KG1 (cell line): Measurements from ENCODE around the gene FRYL.
"Not testable (repeated sequence)": the region's sequence is repeated elsewhere in the genome, so short reads cannot be mapped to it uniquely, and the experiment has no call there.

Source experiments
- DNase-seq: peaks from one replicate; lab custom pipeline; 2025; lab: John Stamatoyannopoulos, UW

Gene FRYL

GRCh38 chr4:48745223-48745622, 34.9 kb downstream of the FRYL start:
- not testable (repeated sequence) for DNase-seq

GRCh38 chr4:48742412-48742811, 37.7 kb downstream of the FRYL start:
- DNase-seq: no peak

- no peak for DNase-seq
Observed at GRCh38 chr4:48739560-48740019, 40.5 kb downstream of the FRYL start.

- no peak for DNase-seq
Observed at GRCh38 chr4:48738856-48739255, 41.2 kb downstream of the FRYL start.

DNA sequence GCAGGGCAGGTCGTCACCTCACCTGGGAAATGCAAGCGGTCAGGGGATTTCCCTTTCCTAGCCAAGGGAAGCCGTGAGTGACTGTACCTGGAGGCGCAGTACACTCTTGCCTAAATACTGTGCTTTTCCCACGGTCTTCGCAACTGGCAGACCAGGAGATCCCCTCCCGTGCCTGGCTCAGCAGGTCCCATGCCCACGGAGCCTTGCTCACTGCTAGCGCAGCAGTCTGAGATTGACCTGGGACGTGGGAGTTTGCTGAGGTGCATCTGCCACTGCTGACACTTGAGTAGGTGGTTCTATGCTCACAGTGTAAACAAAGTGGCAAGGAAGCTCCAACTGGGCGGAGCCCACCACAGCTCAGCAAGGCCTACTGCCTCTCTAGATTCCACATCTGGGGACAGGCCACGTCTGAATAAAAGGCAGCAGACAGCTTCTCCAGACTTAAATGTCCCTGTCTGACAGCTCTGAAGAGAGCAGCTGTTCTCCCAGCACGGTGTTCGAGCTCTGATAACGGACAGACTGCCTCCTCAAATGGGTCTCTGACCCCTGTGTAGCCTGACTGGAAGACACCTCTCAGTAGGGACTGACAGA, 51.1 kb downstream of the FRYL start:
- not testable (repeated sequence) for DNase-seq

DNA sequence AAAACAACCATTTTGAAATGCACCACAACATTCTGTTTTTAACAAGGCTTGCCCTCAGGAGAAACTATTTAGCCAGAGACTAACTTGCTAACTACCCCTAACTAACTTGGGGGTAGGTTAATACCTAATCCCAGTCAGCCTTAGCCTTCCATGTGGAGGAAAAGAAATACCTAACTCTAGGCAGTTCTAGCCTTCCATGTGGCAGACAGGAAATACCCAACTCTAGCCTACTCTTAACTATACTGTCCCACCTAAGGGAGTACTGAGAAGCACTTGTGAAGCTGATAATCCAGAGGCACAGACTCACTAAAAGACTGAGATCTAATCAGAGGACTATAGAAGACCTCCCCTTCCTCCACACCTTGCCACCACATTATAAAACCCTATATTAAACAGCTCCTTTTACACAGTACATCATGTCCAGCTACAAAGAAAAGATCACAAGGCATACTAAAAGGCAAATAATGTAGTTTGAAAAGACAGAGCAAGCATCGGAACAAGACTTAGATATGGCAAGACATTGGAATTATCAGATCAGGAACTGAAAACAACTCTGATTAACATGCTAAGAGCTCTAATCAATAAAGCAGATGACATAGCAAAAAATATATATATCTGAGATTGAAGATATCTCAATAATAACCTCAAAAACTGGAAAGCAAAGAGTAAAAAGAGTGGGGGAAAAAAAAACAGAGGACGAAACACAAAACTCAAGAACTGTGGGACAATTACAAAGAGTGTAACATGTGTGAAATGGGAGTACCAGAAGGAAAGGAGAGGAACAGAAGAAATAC, 52.2 kb downstream of the FRYL start:
- no peak for DNase-seq

DNA sequence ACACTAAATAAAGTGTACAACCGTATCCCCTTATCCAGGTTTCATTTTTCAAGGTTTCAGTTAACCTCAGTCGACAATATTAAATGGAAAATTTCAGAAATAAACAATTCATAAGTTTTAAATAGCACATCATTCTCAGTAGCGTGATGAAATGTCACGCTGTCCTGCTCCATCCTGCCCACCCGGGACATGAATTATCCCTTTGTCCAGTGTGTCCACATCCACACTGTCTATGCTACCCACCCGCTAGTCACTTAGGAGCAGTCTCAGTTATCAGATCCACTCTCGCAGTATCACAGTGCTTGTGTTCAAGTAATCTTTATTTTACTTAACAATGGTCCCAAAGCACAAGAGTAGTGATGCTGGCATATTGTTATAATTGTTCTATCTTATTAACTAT, 54.7 kb downstream of the FRYL start:
- DNase-seq: no peak

- no peak for DNase-seq
Observed at GRCh38 chr4:48722509-48723446, 57.3 kb downstream of the FRYL start.

DNA sequence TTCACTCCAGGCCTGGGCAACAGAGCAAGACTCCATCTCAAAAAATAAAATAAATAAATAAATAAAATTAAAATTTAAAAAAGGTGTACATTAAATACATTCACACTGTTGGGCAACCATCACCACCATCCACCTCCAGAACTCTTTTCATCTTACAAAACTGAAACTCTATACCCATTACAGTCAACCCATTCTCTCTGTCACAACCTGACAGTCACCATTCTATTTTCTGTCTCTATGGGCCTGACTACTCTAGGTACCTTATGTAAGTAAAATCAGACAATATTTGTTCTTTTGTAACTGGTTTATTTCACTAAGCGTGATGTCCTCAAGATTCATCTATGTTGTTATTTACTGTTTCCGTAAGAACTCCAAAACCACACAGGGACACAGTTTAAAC, 59.6 kb downstream of the FRYL start:
- DNase-seq: no peak

GRCh38 chr4:48718818-48719465, 61.1 kb downstream of the FRYL start:
- no peak for DNase-seq

- not testable (repeated sequence) for DNase-seq
Observed at GRCh38 chr4:48716285-48716684, 63.8 kb downstream of the FRYL start.

DNA sequence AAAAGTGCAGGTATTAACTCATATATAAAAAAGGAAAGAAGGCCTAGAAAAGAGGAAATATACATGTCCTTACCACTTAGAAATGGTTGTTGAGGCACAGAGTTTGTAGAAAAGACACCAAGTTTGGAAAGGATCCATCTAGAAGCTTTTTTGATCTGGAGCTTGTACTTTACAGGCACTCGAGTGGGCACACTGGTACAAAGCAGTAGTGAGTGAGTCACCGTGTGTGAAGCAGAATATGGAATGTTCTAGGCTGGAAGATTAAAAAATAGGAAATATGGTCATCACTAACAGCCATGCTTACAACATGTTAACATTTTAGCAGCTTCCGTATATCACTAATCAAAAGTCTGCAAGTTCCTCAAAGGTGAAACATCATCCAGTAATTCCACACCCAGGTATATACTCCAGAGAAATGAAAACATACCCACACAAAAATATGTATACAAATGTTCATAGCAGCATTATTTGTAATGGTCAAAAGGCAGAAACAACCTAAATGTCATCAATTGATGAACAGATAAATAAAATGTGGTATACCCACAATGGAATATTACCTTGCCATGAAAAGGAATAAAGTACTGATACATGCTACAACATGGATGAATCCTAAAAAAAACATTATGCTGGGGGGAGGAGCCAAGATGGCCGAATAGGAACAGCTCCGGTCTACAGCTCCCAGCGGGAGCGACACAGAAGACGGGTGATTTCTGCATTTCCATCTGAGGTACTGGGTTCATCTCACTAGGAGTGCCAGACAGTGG, 69.5 kb downstream of the FRYL start:
- DNase-seq: no peak

DNA sequence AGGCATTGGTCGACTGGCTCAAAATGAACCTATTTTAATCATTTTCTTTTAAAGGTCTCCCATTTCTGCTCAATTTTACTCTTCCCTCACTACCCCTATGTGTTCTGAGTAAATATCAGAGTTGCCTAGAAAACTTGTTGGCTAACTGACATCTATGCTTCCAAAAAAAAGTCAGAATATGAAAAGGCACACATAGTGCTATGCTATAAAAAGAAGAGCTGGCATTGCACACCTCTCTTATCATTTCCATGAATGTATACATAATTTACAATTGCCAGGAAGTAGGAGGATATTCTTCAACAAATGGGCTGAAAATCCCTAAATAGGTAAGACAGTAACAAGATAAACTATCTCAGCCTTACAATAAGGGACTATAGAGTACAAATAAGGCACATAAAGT, 70.2 kb downstream of the FRYL start:
- DNase-seq: no peak

- no peak for DNase-seq
Observed at GRCh38 chr4:48708610-48709009, 71.5 kb downstream of the FRYL start.

- DNase-seq: no peak
Observed at GRCh38 chr4:48706736-48707135, 73.3 kb downstream of the FRYL start.

DNA sequence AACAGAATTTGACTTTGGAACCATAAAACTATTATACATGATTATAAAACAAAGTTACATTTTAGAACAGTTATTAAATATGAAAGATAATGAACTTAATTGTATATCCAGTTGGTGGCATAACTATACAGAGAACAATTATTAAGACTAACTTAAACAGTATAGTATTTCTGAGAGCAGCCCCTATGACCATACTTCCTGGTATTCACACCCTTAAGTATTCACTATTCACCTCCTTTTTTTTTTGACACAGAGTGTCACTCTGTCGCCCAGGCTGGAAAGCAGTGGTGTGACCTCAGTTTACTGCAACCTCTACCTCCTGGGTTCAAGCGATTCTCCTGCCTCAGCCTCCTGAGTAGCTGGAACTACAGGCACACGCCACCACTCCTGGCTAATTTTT, 74.5 kb downstream of the FRYL start:
- DNase-seq: no peak

- DNase-seq: no peak
Observed at GRCh38 chr4:48704091-48704802, 75.8 kb downstream of the FRYL start.

- DNase-seq: no peak
Observed at GRCh38 chr4:48699475-48699874, 80.6 kb downstream of the FRYL start.

GRCh38 chr4:48698029-48698971, 81.8 kb downstream of the FRYL start:
- DNase-seq: no peak
